PFSK-1 (cell line): ENCODE measurements around the gene INSL3.

Source experiments
- FOXP2 ChIP-seq: optimal IDR thresholded peaks from 2 replicates; pipeline ENCODE3; 2011; ENCODE audit warnings: borderline replicate concordance, control low read depth, inconsistent platforms; ENCODE audit not compliant: insufficient read depth; ENCODE audit errors: extremely low read length, extremely low read depth
- POLR2AphosphoS5 ChIP-seq: IDR thresholded peaks from 2 replicates; pipeline ENCODE4 v1.6.1; 2012; ENCODE audit warnings: low read depth, mild to moderate bottlenecking, control low read depth, low read length, moderate library complexity
- SIN3A ChIP-seq: IDR thresholded peaks from 2 replicates; pipeline ENCODE4 v1.6.1; 2012; ENCODE audit warnings: mild to moderate bottlenecking, low read length, moderate library complexity, borderline replicate concordance; ENCODE audit not compliant: insufficient read depth
- TAF1 ChIP-seq: IDR thresholded peaks from 2 replicates; pipeline ENCODE4 v1.6.1; 2012; ENCODE audit warnings: low read length, control low read depth, borderline replicate concordance; ENCODE audit not compliant: insufficient read depth
- TF ChIP-seq, protein P1 (sequence below), 2 experiments: IDR thresholded peaks; 2 replicates each; pipeline versions ENCODE4 v1.6.1 to v1.8.0; 2011 to 2012; ENCODE audit warnings: low read depth in 2 of 2, low read length in 2 of 2, control low read depth in 1 of 2, inconsistent platforms in 1 of 2, mild to moderate bottlenecking in 1 of 2, moderate library complexity in 1 of 2; ENCODE audit not compliant: insufficient read depth in 1 of 2

INSL3 gene

DNA sequence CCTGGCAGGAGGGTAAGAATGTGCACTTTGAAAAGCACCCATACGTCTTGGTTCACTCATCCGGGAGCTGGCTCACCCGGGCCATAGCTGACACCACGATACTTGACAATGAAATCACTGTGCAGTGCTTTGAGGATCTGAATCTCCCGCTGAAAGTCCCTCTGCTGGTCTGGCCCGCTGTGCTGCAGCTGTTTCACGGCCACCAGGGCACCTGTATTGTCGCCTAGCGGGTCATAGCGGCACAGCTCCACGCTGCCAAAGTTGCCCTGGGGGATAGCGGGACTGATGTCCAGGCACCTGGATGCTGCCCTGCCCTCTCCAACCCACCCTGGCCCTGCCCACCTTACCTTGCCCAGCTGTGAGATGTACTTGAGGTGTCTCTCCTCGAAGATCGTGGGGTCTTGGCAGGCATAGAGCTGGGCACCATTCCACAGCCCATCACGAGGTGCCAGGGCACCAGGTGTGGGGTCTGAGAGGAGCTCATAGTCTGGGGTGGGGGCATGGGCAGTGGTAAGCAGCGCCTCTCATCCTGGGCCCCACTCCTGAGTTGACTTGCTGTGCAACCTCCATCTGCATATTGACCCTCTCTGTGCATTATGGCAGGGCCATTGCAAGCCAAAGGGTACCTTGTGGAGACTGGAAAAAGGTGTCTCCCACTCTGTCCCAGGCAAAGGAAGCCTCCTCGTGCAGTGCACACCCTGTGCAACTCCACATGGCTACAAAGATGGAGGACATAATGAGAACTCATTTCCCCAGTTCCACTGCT lies 11.3 kb upstream of the INSL3 start:
- TF ChIP-seq FOXP2 (no peak), POLR2AphosphoS5 (no peak), SIN3A (no peak), TAF1 (no peak)
- TF ChIP-seq, protein P1, sequence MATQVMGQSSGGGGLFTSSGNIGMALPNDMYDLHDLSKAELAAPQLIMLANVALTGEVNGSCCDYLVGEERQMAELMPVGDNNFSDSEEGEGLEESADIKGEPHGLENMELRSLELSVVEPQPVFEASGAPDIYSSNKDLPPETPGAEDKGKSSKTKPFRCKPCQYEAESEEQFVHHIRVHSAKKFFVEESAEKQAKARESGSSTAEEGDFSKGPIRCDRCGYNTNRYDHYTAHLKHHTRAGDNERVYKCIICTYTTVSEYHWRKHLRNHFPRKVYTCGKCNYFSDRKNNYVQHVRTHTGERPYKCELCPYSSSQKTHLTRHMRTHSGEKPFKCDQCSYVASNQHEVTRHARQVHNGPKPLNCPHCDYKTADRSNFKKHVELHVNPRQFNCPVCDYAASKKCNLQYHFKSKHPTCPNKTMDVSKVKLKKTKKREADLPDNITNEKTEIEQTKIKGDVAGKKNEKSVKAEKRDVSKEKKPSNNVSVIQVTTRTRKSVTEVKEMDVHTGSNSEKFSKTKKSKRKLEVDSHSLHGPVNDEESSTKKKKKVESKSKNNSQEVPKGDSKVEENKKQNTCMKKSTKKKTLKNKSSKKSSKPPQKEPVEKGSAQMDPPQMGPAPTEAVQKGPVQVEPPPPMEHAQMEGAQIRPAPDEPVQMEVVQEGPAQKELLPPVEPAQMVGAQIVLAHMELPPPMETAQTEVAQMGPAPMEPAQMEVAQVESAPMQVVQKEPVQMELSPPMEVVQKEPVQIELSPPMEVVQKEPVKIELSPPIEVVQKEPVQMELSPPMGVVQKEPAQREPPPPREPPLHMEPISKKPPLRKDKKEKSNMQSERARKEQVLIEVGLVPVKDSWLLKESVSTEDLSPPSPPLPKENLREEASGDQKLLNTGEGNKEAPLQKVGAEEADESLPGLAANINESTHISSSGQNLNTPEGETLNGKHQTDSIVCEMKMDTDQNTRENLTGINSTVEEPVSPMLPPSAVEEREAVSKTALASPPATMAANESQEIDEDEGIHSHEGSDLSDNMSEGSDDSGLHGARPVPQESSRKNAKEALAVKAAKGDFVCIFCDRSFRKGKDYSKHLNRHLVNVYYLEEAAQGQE (IDR thresholded peaks at IDR 0.05; ENCODE audit: insufficient read depth in 1 of 2, low read depth in 2 of 2, low read length in 2 of 2) = no peak

DNA sequence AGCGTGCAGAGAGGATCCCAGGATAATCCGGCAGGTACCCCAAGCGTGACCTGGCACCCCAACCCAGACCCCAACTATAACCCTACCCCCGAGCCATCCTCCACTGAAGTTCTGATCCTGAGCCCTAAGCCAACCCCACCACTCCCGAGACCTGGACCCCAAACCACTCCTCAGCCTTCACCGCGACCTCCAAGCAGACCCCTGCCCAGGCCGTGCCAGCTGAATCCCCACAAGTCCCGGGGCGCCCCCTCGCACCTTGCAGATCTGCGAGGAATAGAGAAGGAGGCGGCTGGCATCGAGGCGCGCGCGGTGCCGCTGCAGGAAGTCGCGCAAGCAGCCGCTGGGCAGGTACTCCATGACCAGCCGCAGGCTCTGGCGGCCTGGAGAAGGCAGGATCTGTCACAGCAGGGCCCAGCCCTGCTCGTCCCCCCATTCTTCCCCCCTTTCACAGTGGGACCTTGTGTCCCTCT lies 10.1 kb upstream of the INSL3 start:
- TF ChIP-seq SIN3A (no peak), FOXP2 (no peak), POLR2AphosphoS5 (no peak), TAF1 (no peak)
- TF ChIP-seq, protein P1 (IDR thresholded peaks at IDR 0.05; ENCODE audit: insufficient read depth in 1 of 2, low read depth in 2 of 2, low read length in 2 of 2) = no peak

DNA sequence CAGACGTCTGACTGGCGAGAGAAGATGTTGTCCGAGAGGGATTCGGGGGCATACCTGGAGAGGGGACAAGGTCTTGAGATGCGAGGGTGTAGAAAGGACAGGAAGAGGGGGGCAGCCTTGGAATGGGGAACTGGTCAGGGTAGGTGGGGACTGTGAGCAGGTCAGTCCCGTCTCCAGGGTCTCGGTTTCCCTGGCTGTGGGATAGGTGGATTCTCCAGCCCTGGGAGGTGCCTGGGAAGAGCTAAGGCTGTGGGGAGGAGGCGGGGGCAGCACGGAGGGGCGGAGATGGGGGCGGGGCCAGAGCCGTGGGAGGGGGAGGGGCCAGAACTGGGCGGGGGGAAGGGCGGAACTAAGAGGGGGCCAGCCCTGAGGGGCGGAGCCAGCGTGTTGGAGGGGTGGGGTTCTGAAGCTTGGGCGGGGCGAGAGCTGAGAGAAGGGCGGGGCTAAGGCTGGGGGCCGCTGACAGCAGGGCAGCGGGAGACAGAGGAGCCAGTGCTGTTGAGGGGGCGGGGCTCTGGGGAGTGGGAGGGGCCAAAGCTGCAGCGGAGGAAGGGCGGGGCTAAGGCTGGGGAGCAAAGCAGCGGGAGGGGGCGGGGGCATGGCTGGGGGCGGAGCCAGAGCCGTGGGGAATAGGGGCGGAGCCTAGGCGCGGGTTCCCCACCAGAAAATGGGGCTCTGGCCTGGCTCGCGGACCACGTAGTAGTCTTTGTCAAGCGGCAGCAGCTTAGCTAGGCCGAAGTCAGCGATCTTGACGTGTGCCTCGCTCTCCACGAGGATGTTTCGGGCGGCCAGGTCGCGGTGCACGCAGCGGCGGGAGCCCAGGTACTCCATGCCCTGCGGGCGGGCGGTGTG lies 9.5 kb upstream of the INSL3 start:
- TF ChIP-seq POLR2AphosphoS5 (no peak), TAF1 (no peak), SIN3A (no peak), FOXP2 (no peak)
- TF ChIP-seq, protein P1 (IDR thresholded peaks at IDR 0.05; ENCODE audit: insufficient read depth in 1 of 2, low read depth in 2 of 2, low read length in 2 of 2) = no peak

DNA sequence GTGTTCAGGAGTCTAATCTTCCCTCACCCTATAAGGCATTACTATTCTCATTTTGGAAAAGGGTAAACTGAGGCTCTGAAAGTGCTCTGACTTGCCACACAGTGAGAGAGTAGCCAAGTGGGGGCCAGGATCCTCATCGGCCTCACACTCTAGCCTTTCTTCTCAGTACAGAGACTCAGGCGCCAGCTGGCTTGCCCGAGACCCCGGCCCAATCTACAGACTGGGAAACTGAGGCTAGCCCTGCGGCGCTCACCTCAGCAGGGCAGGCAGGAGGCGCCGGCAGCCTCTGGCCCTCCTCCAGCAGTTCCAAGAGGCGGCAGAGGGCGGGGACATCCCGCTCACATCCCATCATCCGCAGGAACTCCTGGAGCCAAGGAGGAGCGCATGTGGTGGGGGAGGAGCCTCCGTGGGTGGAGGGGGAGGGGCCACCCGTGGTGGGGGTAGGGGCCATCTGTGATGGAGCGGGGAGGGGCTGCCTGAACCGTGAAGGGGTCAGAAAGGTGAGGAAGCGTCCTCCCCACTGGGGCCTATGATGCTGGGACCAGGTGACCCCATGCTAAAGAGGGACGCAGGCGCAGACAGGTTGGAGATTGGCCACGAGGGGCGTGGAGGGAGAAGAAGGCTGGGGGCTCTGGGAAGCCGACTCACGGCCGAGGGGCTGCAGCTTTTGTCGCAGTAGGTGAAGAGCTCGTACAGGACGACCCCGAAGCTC lies 8.7 kb upstream of the INSL3 start:
- TF ChIP-seq, protein P1 (IDR thresholded peaks at IDR 0.05; ENCODE audit: insufficient read depth in 1 of 2, low read depth in 2 of 2, low read length in 2 of 2) = no peak
- TF ChIP-seq POLR2AphosphoS5 (no peak), FOXP2 (no peak), SIN3A (no peak), TAF1 (no peak)
